GM23338 (cell line): ENCODE measurements around the gene UBE2QL1. TPM values are rescaled to one million over a fixed set of nuclear protein-coding genes. Genes with fewer than 3 reads are reported as not detected.

Experiments used
- ATAC-seq: fragments of 200-7000 bp; cut with Tn5 transposase; 3 replicates; pipeline ENCODE4 v1.9.1; 2020
- DNase-seq: peaks from one replicate; pipeline ENCODE4 v3.0.0-alpha.2; 2015; ENCODE audit warnings: low spot score
- H2AFZ ChIP-seq: fragments of 200-600 bp; sonication (generic); 2 replicates; pipeline ENCODE4 v1.8.0; 2016; ENCODE audit warnings: antibody characterized with exemption, mild to moderate bottlenecking, moderate library complexity
- H3F3A ChIP-seq: fragments of 200-600 bp; sonication (generic); replicated peaks from 2 replicates; pipeline ENCODE4 v1.8.0; 2017; ENCODE audit warnings: antibody characterized with exemption, mixed run types, low read depth
- H3K27ac ChIP-seq: fragments of 200-600 bp; sonication (generic); 2 replicates; pipeline ENCODE4 v1.6.1; 2016; ENCODE audit warnings: low read depth
- H3K27me3 ChIP-seq: fragments of 200-600 bp; sonication (generic); 2 replicates; pipeline ENCODE4 v1.8.0; 2016; ENCODE audit warnings: mild to moderate bottlenecking, mixed run types, moderate library complexity; ENCODE audit not compliant: insufficient read depth
- H3K36me3 ChIP-seq: fragments of 200-600 bp; sonication (generic); 2 replicates; pipeline ENCODE4 v1.8.0; 2016; ENCODE audit warnings: mild to moderate bottlenecking; ENCODE audit not compliant: insufficient read depth
- H3K4me1 ChIP-seq: fragments of 200-600 bp; sonication (generic); 2 replicates; pipeline ENCODE4 v1.8.0; 2016; ENCODE audit warnings: mild to moderate bottlenecking, moderate library complexity; ENCODE audit not compliant: insufficient read depth
- H3K4me2 ChIP-seq: fragments of 200-600 bp; sonication (generic); 2 replicates; pipeline ENCODE4 v1.7.1; 2017; ENCODE audit warnings: mixed run types
- H3K4me3 ChIP-seq: fragments of 200-600 bp; sonication (generic); 2 replicates; pipeline ENCODE4 v1.6.1; 2016; ENCODE audit warnings: mixed run types
- H3K79me2 ChIP-seq: fragments of 200-600 bp; sonication (generic); replicated peaks from 2 replicates; pipeline ENCODE4 v1.8.0; 2017; ENCODE audit warnings: mild to moderate bottlenecking; ENCODE audit not compliant: insufficient read depth
- H3K9me2 ChIP-seq: fragments of 200-600 bp; sonication (generic); 2 replicates; pipeline ENCODE4 v1.8.0; 2017; ENCODE audit not compliant: insufficient read depth
- H4K20me1 ChIP-seq: fragments of 200-600 bp; sonication (generic); replicated peaks from 2 replicates; pipeline ENCODE4 v1.8.0; 2017; ENCODE audit warnings: mild to moderate bottlenecking; ENCODE audit not compliant: insufficient read depth
- H3K27ac Mint-ChIP-seq: 2 replicates; pipeline ENCODE4 v1.8.0; 2020; ENCODE audit warnings: inconsistent platforms, mild to moderate bottlenecking, moderate library complexity, mixed read lengths
- H3K27me3 Mint-ChIP-seq: 3 replicates; pipeline ENCODE4 v1.8.0; 2022; ENCODE audit warnings: low read depth, mild to moderate bottlenecking, moderate library complexity, mixed read lengths, inconsistent platforms; ENCODE audit not compliant: insufficient read depth, poor library complexity
- H3K36me3 Mint-ChIP-seq: 3 replicates; pipeline ENCODE4 v1.8.0; 2021; ENCODE audit warnings: low read depth, mild to moderate bottlenecking, inconsistent platforms, moderate library complexity, mixed read lengths
- H3K4me1 Mint-ChIP-seq: 3 replicates; pipeline ENCODE4 v1.8.0; 2020; ENCODE audit warnings: mild to moderate bottlenecking, inconsistent platforms, mixed read lengths
- H3K4me3 Mint-ChIP-seq: 3 replicates; pipeline ENCODE4 v1.8.0; 2021; ENCODE audit warnings: moderate library complexity, mild to moderate bottlenecking, inconsistent platforms, mixed read lengths
- H3K9me3 Mint-ChIP-seq: 3 replicates; pipeline ENCODE4 v1.8.0; 2020; ENCODE audit warnings: moderate library complexity, mild to moderate bottlenecking, inconsistent platforms, mixed read lengths
- EZH2phosphoT487 ChIP-seq: fragments of 200-600 bp; sonication (generic); IDR thresholded peaks from one replicate; pipeline ENCODE4 v1.8.1; 2018; ENCODE audit warnings: antibody characterized with exemption; ENCODE audit not compliant: unreplicated experiment
- JUNB ChIP-seq: IDR thresholded peaks from one replicate; pipeline ENCODE4 v1.6.1; 2016; ENCODE audit warnings: antibody characterized with exemption; ENCODE audit not compliant: unreplicated experiment
- ZNF114 ChIP-seq: fragments of 250-450 bp; sonication (Bioruptor Pico); IDR thresholded peaks from 2 replicates; pipeline ENCODE4 v1.5.0; 2020; ENCODE audit warnings: mild to moderate bottlenecking, moderate library complexity
- polyA plus RNA-seq: library from polyadenylated mRNA; unstranded; fragments of >200 nt; fragmentation: Nextera tagmentation; extraction: Ambion mirVana; gene quantifications from 2 replicates; pipeline ENCODE4 v1.2.1, GENCODE V29; 2016
- total RNA-seq: library from RNA; depleted of rRNA; stranded (reverse); fragments of >200 nt; shearing (Covaris generic); gene quantifications from 2 replicates; pipeline ENCODE4 v1.2.3, GENCODE V29; 2014
- TF ChIP-seq, protein P1 (sequence below): fragments of 250-450 bp; sonication (Bioruptor Pico); IDR thresholded peaks from 2 replicates; pipeline ENCODE4 v1.5.0; 2020; ENCODE audit warnings: mild to moderate bottlenecking, moderate library complexity
- TF ChIP-seq, protein P2 (sequence below): IDR thresholded peaks from one replicate; pipeline ENCODE4 v1.6.1; 2018; ENCODE audit warnings: antibody characterized with exemption; ENCODE audit not compliant: unreplicated experiment

Gene UBE2QL1
- total and polyA plus RNA-seq, 2 experiments from 2014 or later: 0.40 to 0.83 TPM

DNA sequence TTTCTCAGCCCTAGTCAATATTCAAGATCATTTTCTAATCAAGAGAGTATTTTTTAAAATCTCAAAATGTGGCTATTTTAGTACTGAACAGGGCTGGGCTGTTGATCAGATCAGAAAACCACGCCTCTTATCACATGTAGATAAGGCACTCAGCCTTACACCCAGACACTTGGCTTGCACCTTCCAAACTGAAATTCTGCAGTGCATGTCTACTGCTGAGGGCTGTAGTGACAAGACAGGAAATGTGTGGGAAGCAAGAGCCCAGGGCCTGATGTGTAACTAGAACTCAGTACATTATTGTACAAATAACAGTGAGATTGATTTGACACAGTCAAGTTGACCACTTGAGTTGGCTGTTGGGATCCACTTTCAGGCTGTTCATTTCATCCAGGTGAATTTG lies 48.6 kb downstream of the UBE2QL1 start (continued):
- TF ChIP-seq, protein P1, sequence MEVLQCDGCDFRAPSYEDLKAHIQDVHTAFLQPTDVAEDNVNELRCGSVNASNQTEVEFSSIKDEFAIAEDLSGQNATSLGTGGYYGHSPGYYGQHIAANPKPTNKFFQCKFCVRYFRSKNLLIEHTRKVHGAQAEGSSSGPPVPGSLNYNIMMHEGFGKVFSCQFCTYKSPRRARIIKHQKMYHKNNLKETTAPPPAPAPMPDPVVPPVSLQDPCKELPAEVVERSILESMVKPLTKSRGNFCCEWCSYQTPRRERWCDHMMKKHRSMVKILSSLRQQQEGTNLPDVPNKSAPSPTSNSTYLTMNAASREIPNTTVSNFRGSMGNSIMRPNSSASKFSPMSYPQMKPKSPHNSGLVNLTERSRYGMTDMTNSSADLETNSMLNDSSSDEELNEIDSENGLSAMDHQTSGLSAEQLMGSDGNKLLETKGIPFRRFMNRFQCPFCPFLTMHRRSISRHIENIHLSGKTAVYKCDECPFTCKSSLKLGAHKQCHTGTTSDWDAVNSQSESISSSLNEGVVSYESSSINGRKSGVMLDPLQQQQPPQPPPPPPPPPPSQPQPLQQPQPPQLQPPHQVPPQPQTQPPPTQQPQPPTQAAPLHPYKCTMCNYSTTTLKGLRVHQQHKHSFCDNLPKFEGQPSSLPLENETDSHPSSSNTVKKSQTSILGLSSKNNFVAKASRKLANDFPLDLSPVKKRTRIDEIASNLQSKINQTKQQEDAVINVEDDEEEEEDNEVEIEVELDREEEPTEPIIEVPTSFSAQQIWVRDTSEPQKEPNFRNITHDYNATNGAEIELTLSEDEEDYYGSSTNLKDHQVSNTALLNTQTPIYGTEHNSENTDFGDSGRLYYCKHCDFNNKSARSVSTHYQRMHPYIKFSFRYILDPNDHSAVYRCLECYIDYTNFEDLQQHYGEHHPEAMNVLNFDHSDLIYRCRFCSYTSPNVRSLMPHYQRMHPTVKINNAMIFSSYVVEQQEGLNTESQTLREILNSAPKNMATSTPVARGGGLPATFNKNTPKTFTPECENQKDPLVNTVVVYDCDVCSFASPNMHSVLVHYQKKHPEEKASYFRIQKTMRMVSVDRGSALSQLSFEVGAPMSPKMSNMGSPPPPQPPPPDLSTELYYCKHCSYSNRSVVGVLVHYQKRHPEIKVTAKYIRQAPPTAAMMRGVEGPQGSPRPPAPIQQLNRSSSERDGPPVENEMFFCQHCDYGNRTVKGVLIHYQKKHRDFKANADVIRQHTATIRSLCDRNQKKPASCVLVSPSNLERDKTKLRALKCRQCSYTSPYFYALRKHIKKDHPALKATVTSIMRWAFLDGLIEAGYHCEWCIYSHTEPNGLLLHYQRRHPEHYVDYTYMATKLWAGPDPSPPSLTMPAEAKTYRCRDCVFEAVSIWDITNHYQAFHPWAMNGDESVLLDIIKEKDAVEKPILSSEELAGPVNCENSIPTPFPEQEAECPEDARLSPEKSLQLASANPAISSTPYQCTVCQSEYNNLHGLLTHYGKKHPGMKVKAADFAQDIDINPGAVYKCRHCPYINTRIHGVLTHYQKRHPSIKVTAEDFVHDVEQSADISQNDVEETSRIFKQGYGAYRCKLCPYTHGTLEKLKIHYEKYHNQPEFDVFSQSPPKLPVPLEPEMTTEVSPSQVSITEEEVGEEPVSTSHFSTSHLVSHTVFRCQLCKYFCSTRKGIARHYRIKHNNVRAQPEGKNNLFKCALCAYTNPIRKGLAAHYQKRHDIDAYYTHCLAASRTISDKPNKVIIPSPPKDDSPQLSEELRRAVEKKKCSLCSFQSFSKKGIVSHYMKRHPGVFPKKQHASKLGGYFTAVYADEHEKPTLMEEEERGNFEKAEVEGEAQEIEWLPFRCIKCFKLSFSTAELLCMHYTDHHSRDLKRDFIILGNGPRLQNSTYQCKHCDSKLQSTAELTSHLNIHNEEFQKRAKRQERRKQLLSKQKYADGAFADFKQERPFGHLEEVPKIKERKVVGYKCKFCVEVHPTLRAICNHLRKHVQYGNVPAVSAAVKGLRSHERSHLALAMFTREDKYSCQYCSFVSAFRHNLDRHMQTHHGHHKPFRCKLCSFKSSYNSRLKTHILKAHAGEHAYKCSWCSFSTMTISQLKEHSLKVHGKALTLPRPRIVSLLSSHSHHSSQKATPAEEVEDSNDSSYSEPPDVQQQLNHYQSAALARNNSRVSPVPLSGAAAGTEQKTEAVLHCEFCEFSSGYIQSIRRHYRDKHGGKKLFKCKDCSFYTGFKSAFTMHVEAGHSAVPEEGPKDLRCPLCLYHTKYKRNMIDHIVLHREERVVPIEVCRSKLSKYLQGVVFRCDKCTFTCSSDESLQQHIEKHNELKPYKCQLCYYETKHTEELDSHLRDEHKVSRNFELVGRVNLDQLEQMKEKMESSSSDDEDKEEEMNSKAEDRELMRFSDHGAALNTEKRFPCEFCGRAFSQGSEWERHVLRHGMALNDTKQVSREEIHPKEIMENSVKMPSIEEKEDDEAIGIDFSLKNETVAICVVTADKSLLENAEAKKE: no peak
- TF ChIP-seq, protein P2, sequence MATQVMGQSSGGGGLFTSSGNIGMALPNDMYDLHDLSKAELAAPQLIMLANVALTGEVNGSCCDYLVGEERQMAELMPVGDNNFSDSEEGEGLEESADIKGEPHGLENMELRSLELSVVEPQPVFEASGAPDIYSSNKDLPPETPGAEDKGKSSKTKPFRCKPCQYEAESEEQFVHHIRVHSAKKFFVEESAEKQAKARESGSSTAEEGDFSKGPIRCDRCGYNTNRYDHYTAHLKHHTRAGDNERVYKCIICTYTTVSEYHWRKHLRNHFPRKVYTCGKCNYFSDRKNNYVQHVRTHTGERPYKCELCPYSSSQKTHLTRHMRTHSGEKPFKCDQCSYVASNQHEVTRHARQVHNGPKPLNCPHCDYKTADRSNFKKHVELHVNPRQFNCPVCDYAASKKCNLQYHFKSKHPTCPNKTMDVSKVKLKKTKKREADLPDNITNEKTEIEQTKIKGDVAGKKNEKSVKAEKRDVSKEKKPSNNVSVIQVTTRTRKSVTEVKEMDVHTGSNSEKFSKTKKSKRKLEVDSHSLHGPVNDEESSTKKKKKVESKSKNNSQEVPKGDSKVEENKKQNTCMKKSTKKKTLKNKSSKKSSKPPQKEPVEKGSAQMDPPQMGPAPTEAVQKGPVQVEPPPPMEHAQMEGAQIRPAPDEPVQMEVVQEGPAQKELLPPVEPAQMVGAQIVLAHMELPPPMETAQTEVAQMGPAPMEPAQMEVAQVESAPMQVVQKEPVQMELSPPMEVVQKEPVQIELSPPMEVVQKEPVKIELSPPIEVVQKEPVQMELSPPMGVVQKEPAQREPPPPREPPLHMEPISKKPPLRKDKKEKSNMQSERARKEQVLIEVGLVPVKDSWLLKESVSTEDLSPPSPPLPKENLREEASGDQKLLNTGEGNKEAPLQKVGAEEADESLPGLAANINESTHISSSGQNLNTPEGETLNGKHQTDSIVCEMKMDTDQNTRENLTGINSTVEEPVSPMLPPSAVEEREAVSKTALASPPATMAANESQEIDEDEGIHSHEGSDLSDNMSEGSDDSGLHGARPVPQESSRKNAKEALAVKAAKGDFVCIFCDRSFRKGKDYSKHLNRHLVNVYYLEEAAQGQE: no peak
- no peak for TF ChIP-seq JUNB

DNA sequence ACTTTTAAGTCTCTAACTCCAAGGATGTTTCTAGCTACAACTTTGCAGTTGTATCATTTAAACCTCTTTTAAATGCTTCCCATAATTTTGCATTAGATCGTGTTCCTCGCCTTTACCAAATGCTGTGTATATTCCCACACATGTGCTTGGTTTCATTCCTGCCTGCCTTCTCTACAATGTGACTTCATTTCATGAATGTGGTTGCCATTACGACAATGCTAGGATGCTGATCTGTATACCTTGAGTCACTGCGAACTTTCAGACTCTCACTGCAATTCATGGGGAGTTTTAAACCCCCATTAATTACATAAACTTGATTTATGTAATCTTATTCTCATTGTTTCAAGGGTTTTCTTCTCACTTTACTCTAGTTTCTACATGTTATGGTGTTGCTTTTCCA lies 50.3 kb downstream of the UBE2QL1 start:
- Histone ChIP-seq H3F3A (no peaks in the 10 kb centered on the region), H4K20me1 (no peaks in the 10 kb centered on the region), H3K4me1 (no peaks in the 10 kb centered on the region), H3K9me2 (no peaks in the 10 kb centered on the region), H3K36me3 (no peaks in the 10 kb centered on the region), H3K4me2 (no peak overlapping the region), H3K27me3 (no peaks in the 10 kb centered on the region), H3K4me3 (no peak overlapping the region), H3K27ac (no peak overlapping the region), H2AFZ (no peak overlapping the region), H3K79me2 (no peaks in the 10 kb centered on the region)
- H3K27me3 Mint-ChIP-seq: peaks cover 4% of the 10 kb centered on the region
- H3K4me1 Mint-ChIP-seq: no peaks in the 10 kb centered on the region; the same call in 2 of the 3 replicates
- ATAC-seq (no peak), DNase-seq (no peak)
- no peak overlapping the region for H3K4me3 Mint-ChIP-seq
- H3K9me3 Mint-ChIP-seq: no peaks in the 10 kb centered on the region; the same call in 2 of the 3 replicates
- H3K27ac Mint-ChIP-seq: no peak overlapping the region
- no peaks in the 10 kb centered on the region for H3K36me3 Mint-ChIP-seq
- TF ChIP-seq JUNB: no peak
- no peak for TF ChIP-seq EZH2phosphoT487
- TF ChIP-seq, protein P1: no peak
- no peak for TF ChIP-seq ZNF114 (CRISPR knock-in tag)
